ENCODE measurements around the gene LEF1. TPM values are rescaled to one million over a fixed set of nuclear protein-coding genes. Genes with fewer than 3 reads are reported as not detected.

The LEF1 gene
- total RNA-seq, 1 experiment from 2014 or later, result 2.0 TPM

- H3K4me3 Mint-ChIP-seq (ENCODE audit: unreplicated experiment), result no peak overlapping the region
- no peaks in the 10 kb centered on the region for H3K4me1 Mint-ChIP-seq (ENCODE audit: insufficient read depth, unreplicated experiment)
- no peak for TF ChIP-seq CTCF (IDR thresholded peaks at IDR 0.05; ENCODE audit: unreplicated experiment)
- no peak for DNase-seq (ENCODE audit: unreplicated experiment)
- intact Hi-C loops (cut with micrococcal nuclease), result no loop called here
- ChIA-PET POLR2A (no interaction called here), CTCF (interaction anchor here (0.7 to 1.4 kb wide), 4 partner anchors 11 to 749 kb away, joined by 3 to 7 read pairs (median 4); no protein-coding TSS in a partner anchor)
- H3K9me3 Mint-ChIP-seq (ENCODE audit: unreplicated experiment), result no peaks in the 10 kb centered on the region
- H3K27ac Mint-ChIP-seq (ENCODE audit: low read depth, unreplicated experiment), result no peak overlapping the region
- H3K27me3 Mint-ChIP-seq (ENCODE audit: insufficient read depth, unreplicated experiment), result no peaks in the 10 kb centered on the region
- BruUV-seq (replicated peaks), result no TSS peak
- H3K36me3 Mint-ChIP-seq (ENCODE audit: insufficient read depth, unreplicated experiment), result peaks cover 26% of the 10 kb centered on the region
These were observed 144.5 kb downstream of the LEF1 start for GRCh38 chr4:108024085-108024877.

GRCh38 chr4:108018884-108019187, 149.9 kb downstream of the LEF1 start:
- H3K4me3 Mint-ChIP-seq (ENCODE audit: unreplicated experiment), result no peak overlapping the region
- TF ChIP-seq CTCF (IDR thresholded peaks at IDR 0.05; ENCODE audit: unreplicated experiment), result no peak

GRCh38 chr4:108018040-108018883, 150.5 kb downstream of the LEF1 start:
- intact Hi-C loops (cut with micrococcal nuclease), result loop anchor here (1.0 to 5.0 kb wide), 4 partner anchors 256 to 604 kb away; partner anchors contain the start of gene RPL34

More at GRCh38 chr4:108018884-108019187, 149.9 kb downstream of the LEF1 start:
- intact Hi-C loops (cut with micrococcal nuclease), result loop anchor here (1.0 to 5.0 kb wide), 4 partner anchors 257 to 603 kb away; partner anchors contain the start of gene RPL34
- no peaks in the 10 kb centered on the region for H3K9me3 Mint-ChIP-seq (ENCODE audit: unreplicated experiment)
- H3K36me3 Mint-ChIP-seq (ENCODE audit: insufficient read depth, unreplicated experiment), result peaks cover 35% of the 10 kb centered on the region
- no peak for DNase-seq (ENCODE audit: unreplicated experiment)
- no peaks in the 10 kb centered on the region for H3K4me1 Mint-ChIP-seq (ENCODE audit: insufficient read depth, unreplicated experiment)
- peak overlapping the region; percentile 39 for H3K27ac Mint-ChIP-seq (ENCODE audit: low read depth, unreplicated experiment)
- CTCF ChIA-PET, result interaction anchor here (0.6 to 5.1 kb wide), 50 partner anchors 9 to 1927 kb away, joined by 3 to 101 read pairs (median 4); partner anchors contain the start of genes CYP2U1 and OSTC
- no peaks in the 10 kb centered on the region for H3K27me3 Mint-ChIP-seq (ENCODE audit: insufficient read depth, unreplicated experiment)
- POLR2A ChIA-PET, result interaction anchor here (0.6 to 1.2 kb wide), 5 partner anchors 28 to 556 kb away, joined by 3 to 4 read pairs (median 3); no protein-coding TSS in a partner anchor
- no TSS peak for BruUV-seq (replicated peaks)

More at GRCh38 chr4:108018040-108018883, 150.5 kb downstream of the LEF1 start:
- DNase-seq (ENCODE audit: unreplicated experiment), result peak; percentile 82
- Mint-ChIP-seq H3K27ac (ENCODE audit: low read depth, unreplicated experiment) (peak overlapping the region; percentile 39), H3K27me3 (ENCODE audit: insufficient read depth, unreplicated experiment) (no peaks in the 10 kb centered on the region), H3K36me3 (ENCODE audit: insufficient read depth, unreplicated experiment) (peaks cover 35% of the 10 kb centered on the region), H3K4me3 (ENCODE audit: unreplicated experiment) (no peak overlapping the region), H3K4me1 (ENCODE audit: insufficient read depth, unreplicated experiment) (no peaks in the 10 kb centered on the region), H3K9me3 (ENCODE audit: unreplicated experiment) (no peaks in the 10 kb centered on the region)
- BruUV-seq (replicated peaks), result no TSS peak
- ChIA-PET POLR2A (interaction anchor here (0.8 to 1.2 kb wide), 4 partner anchors 27 to 556 kb away, joined by 3 to 4 read pairs (median 4); no protein-coding TSS in a partner anchor), CTCF (interaction anchor here (0.7 to 5.1 kb wide), 40 partner anchors 9 to 1928 kb away, joined by 3 to 101 read pairs (median 4); partner anchors contain the start of genes CYP2U1 and OSTC)
- TF ChIP-seq CTCF (IDR thresholded peaks at IDR 0.05; ENCODE audit: unreplicated experiment), result peak; percentile 72
